ENCODE measurements around the gene CECR2.

The CECR2 gene

DNA sequence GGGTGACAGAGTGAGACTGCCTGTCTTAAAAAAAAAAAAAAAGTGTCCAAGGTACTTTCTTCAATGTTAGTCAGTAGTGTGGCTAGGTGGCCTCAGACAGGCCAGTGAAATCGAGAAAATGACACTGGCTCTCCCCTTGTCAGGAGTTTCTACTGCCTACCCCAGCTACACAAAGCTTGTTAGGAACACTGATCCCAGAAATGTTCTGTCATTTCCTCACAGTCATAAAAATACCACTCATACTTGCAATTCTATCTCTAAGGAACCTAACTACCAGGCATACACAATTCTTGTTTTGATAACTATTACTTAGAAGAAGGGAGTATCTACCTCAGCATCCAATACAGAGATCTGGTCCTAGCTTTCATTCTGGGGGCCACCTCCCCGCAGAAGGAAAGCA is 228.0 kb downstream of the CECR2 start:
- DNase-seq (ENCODE audit: extremely low read depth, low read depth), result no peak
- TF ChIP-seq, protein P1, sequence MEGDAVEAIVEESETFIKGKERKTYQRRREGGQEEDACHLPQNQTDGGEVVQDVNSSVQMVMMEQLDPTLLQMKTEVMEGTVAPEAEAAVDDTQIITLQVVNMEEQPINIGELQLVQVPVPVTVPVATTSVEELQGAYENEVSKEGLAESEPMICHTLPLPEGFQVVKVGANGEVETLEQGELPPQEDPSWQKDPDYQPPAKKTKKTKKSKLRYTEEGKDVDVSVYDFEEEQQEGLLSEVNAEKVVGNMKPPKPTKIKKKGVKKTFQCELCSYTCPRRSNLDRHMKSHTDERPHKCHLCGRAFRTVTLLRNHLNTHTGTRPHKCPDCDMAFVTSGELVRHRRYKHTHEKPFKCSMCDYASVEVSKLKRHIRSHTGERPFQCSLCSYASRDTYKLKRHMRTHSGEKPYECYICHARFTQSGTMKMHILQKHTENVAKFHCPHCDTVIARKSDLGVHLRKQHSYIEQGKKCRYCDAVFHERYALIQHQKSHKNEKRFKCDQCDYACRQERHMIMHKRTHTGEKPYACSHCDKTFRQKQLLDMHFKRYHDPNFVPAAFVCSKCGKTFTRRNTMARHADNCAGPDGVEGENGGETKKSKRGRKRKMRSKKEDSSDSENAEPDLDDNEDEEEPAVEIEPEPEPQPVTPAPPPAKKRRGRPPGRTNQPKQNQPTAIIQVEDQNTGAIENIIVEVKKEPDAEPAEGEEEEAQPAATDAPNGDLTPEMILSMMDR (IDR thresholded peaks at IDR 0.05; ENCODE audit: low read depth, low read length), result no peak

DNA sequence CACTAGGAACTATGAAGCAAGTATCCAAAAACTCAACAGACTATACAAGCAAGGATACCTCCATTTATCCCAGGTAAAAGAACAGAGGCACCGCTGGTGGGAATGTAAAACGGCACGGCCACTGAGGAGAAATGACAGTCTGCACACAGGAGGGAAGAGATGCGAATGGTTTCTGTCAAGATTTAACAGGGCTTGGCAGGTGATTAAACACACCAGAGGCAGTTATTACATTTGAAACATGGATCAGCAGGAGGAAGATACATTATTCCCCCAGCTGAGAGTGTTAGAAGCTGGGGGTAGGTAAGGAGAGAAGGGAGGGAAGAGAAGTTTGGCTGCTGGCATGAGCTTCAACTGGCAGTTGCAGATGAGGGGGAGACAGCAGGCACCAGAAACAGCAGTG is 229.1 kb downstream of the CECR2 start:
- DNase-seq (ENCODE audit: extremely low read depth, low read depth), result no peak
- TF ChIP-seq, protein P1 (IDR thresholded peaks at IDR 0.05; ENCODE audit: low read depth, low read length), result no peak

DNA sequence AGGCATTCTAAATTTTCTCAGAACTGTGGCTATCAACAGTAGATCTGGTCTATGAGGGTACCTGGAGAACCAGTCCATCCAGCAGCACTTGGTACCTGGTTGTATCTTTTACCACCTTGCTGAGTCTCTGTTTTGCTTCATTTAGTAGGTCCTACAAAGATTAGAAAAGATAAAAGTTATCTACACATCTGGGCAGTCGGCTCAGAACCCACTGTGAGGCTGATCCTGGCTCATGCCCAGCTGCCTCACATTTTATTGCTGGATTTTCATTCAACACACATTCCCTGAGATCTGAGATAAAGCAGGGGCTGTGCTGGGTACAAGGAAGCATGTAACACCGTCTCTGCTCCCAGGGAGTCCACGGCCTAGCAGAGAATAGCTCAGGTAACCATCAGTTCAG is 231.8 kb downstream of the CECR2 start:
- TF ChIP-seq, protein P1 (IDR thresholded peaks at IDR 0.05; ENCODE audit: low read depth, low read length), result no peak
- no peak for DNase-seq (ENCODE audit: extremely low read depth, low read depth)

DNA sequence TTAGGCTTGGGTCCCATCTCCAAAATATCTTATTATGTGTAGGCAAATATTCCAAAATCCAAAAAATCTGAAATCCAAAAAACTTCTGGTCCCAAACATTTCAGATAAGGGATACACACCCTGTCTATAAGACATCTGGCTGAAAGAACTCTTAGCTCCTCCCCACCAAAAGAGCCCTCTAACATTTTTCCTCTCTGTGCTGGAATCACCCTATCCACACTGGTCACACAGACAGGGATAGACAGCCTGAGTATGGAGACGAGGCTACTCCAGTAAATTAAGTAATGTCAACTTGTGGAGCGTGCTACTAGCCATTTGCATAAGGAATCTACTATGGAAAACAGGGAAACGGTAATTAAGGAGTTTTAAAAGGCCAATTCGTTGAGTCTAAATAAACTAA is 234.4 kb downstream of the CECR2 start:
- no peak for DNase-seq (ENCODE audit: extremely low read depth, low read depth)
- TF ChIP-seq, protein P1 (IDR thresholded peaks at IDR 0.05; ENCODE audit: low read depth, low read length), result no peak

DNA sequence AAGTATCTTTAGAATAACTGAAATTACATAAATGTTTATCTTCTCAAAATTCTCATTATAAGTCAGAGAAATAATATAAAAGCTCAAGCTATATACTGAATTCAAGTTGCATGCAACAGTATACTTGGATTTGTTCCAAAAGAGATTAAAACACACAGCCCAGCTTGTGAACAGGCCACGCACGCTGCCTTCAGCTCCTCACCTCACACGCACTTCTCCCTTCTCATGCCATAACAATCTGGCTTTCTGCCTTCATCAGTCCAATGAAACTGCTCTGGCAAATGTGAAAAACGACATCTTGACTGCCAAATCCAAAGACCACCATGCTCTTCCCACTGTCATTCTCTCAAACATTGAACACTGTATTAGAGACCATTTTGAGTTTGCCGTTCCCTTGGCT is 237.2 kb downstream of the CECR2 start:
- TF ChIP-seq, protein P1 (IDR thresholded peaks at IDR 0.05; ENCODE audit: low read depth, low read length), result no peak
- DNase-seq (ENCODE audit: extremely low read depth, low read depth), result no peak

Data from AG09319 (cell line).